GM18508 (cell line): ENCODE measurements around the gene CSDE1.

Source experiments
- ATAC-seq: cut with Tn5 transposase; IDR thresholded peaks from one replicate; pipeline ENCODE4 v1.9.1; 2021; ENCODE audit warnings: moderate number of reproducible peaks; ENCODE audit not compliant: insufficient read depth, unreplicated experiment

The CSDE1 gene

GRCh38 chr1:114707604-114708003 is 50.2 kb downstream of the CSDE1 start:
- ATAC-seq = no peak

- no peak for ATAC-seq
Measured at GRCh38 chr1:114703242-114703641, 54.5 kb downstream of the CSDE1 start.

GRCh38 chr1:114702737-114703136 is 55.0 kb downstream of the CSDE1 start:
- ATAC-seq = no peak

- ATAC-seq = no peak
Measured at GRCh38 chr1:114701931-114702330, 55.9 kb downstream of the CSDE1 start.

GRCh38 chr1:114700036-114700600 is 57.7 kb downstream of the CSDE1 start:
- ATAC-seq = no peak

GRCh38 chr1:114696810-114697209 is 61.0 kb downstream of the CSDE1 start:
- no peak for ATAC-seq

GRCh38 chr1:114695430-114696058 is 62.2 kb downstream of the CSDE1 start, which contains the start of gene AMPD1:
AMPD1 (minus strand) TSS chr1:114695546; CDS start chr1:114695471, 75 bp downstream.
- no peak for ATAC-seq

GRCh38 chr1:114694540-114695310 is 63.1 kb downstream of the CSDE1 start:
- no peak for ATAC-seq

- ATAC-seq = no peak
Measured at GRCh38 chr1:114692947-114693346, 64.8 kb downstream of the CSDE1 start.

- ATAC-seq = no peak
Measured at GRCh38 chr1:114691061-114691460, 66.7 kb downstream of the CSDE1 start.

GRCh38 chr1:114690148-114690547 is 67.6 kb downstream of the CSDE1 start:
- no peak for ATAC-seq

GRCh38 chr1:114688526-114688925 is 69.3 kb downstream of the CSDE1 start:
- ATAC-seq = no peak

- no peak for ATAC-seq
Measured at GRCh38 chr1:114685851-114686250, 71.9 kb downstream of the CSDE1 start.

- no peak for ATAC-seq
Measured at GRCh38 chr1:114677691-114678090, 80.1 kb downstream of the CSDE1 start.

- no peak for ATAC-seq
Measured at GRCh38 chr1:114676115-114676514, 81.7 kb downstream of the CSDE1 start.

- no peak for ATAC-seq
Measured at GRCh38 chr1:114671939-114672275, 85.9 kb downstream of the CSDE1 start.

- ATAC-seq = no peak
Measured at GRCh38 chr1:114671011-114671938, 86.5 kb downstream of the CSDE1 start.

- ATAC-seq = peak; percentile 93
Measured at GRCh38 chr1:114670083-114671010, 87.4 kb downstream of the CSDE1 start.

GRCh38 chr1:114669562-114670082 is 88.2 kb downstream of the CSDE1 start, which contains the start of gene DENND2C:
DENND2C (minus strand) TSS chr1:114670049; CDS start chr1:114625984, 44,065 bp downstream.
- peak; percentile 32 for ATAC-seq
